ENCODE measurements around the gene ATP2C1. TPM values are rescaled to one million over a fixed set of nuclear protein-coding genes. Genes with fewer than 3 reads are reported as not detected.

ATP2C1 gene
- total RNA-seq, 1 donor from 2014 or later, result 161 TPM

- Histone ChIP-seq H3K79me2 (ENCODE audit: low read depth) (no peaks in the 10 kb centered on the region), H3F3A (ENCODE audit: low read depth) (no peaks in the 10 kb centered on the region), H2AFZ (replicated peaks) (no peak overlapping the region), H3K36me3 (peaks cover 7% of the 10 kb centered on the region), H3K4me3 (no peak overlapping the region), H3K9ac (no peak overlapping the region), H3K27ac (no peak overlapping the region), H3K9me3 (ENCODE audit: low read depth) (no peaks in the 10 kb centered on the region), H3K4me1 (no peaks in the 10 kb centered on the region), H3K27me3 (no peaks in the 10 kb centered on the region), H3K4me2 (no peak overlapping the region), H4K20me1 (ENCODE audit: low read depth) (no peaks in the 10 kb centered on the region)
- no peaks in the 10 kb centered on the region for H3K4me1 Mint-ChIP-seq
- H3K36me3 Mint-ChIP-seq, result peaks cover 22% of the 10 kb centered on the region
- no peak overlapping the region for H3K27ac Mint-ChIP-seq
- H3K4me3 Mint-ChIP-seq, result no peak overlapping the region
- no peaks in the 10 kb centered on the region for H3K27me3 Mint-ChIP-seq (ENCODE audit: insufficient read depth, low read depth)
- H3K9me3 Mint-ChIP-seq, result no peaks in the 10 kb centered on the region
- no peak for DNase-seq (ENCODE audit: low spot score)
- no peak for TF ChIP-seq EZH2phosphoT487 (IDR thresholded peaks at IDR 0.05)
- no peak for TF ChIP-seq EZH2 (IDR thresholded peaks at IDR 0.05)
- TF ChIP-seq CTCF (IDR thresholded peaks at IDR 0.05), result no peak
Observed at GRCh38 chr3:130955481-130955880, 61.6 kb downstream of the ATP2C1 start.

- H3K4me3 Mint-ChIP-seq, result no peak overlapping the region
- H3K27ac Mint-ChIP-seq, result no peak overlapping the region
- H3K79me2 ChIP-seq (ENCODE audit: low read depth), result no peaks in the 10 kb centered on the region
- H2AFZ ChIP-seq (replicated peaks), result no peak overlapping the region
- H3F3A ChIP-seq (ENCODE audit: low read depth), result no peaks in the 10 kb centered on the region
- no peaks in the 10 kb centered on the region for H3K27me3 ChIP-seq
- H3K4me3 ChIP-seq, result no peak overlapping the region
- H3K4me1 Mint-ChIP-seq, result no peaks in the 10 kb centered on the region
- H3K36me3 ChIP-seq, result peaks cover 7% of the 10 kb centered on the region
- no peaks in the 10 kb centered on the region for H4K20me1 ChIP-seq (ENCODE audit: low read depth)
- TF ChIP-seq EZH2 (IDR thresholded peaks at IDR 0.05), result no peak
- no peak for TF ChIP-seq CTCF (IDR thresholded peaks at IDR 0.05)
- TF ChIP-seq EZH2phosphoT487 (IDR thresholded peaks at IDR 0.05), result no peak
- no peak overlapping the region for H3K9ac ChIP-seq
- H3K27me3 Mint-ChIP-seq (ENCODE audit: insufficient read depth, low read depth), result no peaks in the 10 kb centered on the region
- DNase-seq (ENCODE audit: low spot score), result no peak
- H3K4me1 ChIP-seq, result no peaks in the 10 kb centered on the region
- peaks cover 26% of the 10 kb centered on the region for H3K36me3 Mint-ChIP-seq
- H3K4me2 ChIP-seq, result no peak overlapping the region
- H3K9me3 ChIP-seq (ENCODE audit: low read depth), result no peaks in the 10 kb centered on the region
- H3K9me3 Mint-ChIP-seq, result no peaks in the 10 kb centered on the region
- no peak overlapping the region for H3K27ac ChIP-seq
Observed at GRCh38 chr3:130956281-130956680, 62.4 kb downstream of the ATP2C1 start.

- Histone ChIP-seq H2AFZ (replicated peaks) (no peak overlapping the region), H3K79me2 (ENCODE audit: low read depth) (no peaks in the 10 kb centered on the region), H3K9ac (no peak overlapping the region), H3F3A (ENCODE audit: low read depth) (no peaks in the 10 kb centered on the region), H3K36me3 (peaks cover 11% of the 10 kb centered on the region), H4K20me1 (ENCODE audit: low read depth) (no peaks in the 10 kb centered on the region), H3K9me3 (ENCODE audit: low read depth) (no peaks in the 10 kb centered on the region), H3K27me3 (no peaks in the 10 kb centered on the region), H3K27ac (no peak overlapping the region), H3K4me1 (no peaks in the 10 kb centered on the region), H3K4me3 (no peak overlapping the region), H3K4me2 (no peak overlapping the region)
- TF ChIP-seq CTCF (IDR thresholded peaks at IDR 0.05) (no peak), EZH2phosphoT487 (IDR thresholded peaks at IDR 0.05) (no peak), EZH2 (IDR thresholded peaks at IDR 0.05) (no peak)
- Mint-ChIP-seq H3K27me3 (ENCODE audit: insufficient read depth, low read depth) (no peaks in the 10 kb centered on the region), H3K27ac (no peak overlapping the region), H3K4me1 (no peaks in the 10 kb centered on the region), H3K4me3 (no peak overlapping the region), H3K9me3 (no peaks in the 10 kb centered on the region), H3K36me3 (peaks cover 29% of the 10 kb centered on the region)
- DNase-seq (ENCODE audit: low spot score), result no peak
Observed at GRCh38 chr3:130956721-130957120, 62.8 kb downstream of the ATP2C1 start.
